Duodenal mucosa (tissue), 2 donors: Measurements from ENCODE around the gene GNG7.

Source experiments
- H3K27ac ChIP-seq: one replicate; pipeline ENCODE4 v1.7.0; 2013; ENCODE audit warnings: low read depth, low read length
- H3K27me3 ChIP-seq, 2 donors: one replicate each; pipeline ENCODE4 v1.7.0; 2013; ENCODE audit warnings: low read length in 2 of 2, control low read depth in 1 of 2; ENCODE audit not compliant: insufficient read depth in 2 of 2, control insufficient read depth in 1 of 2
- H3K36me3 ChIP-seq, 2 donors: one replicate each; pipeline ENCODE4 v1.7.0; 2013; ENCODE audit warnings: low read length in 2 of 2, control low read depth in 1 of 2; ENCODE audit not compliant: insufficient read depth in 2 of 2, control insufficient read depth in 1 of 2
- H3K4me1 ChIP-seq, 2 donors: one replicate each; pipeline ENCODE4 v1.7.0; 2013; ENCODE audit warnings: low read length in 2 of 2, control low read depth in 1 of 2; ENCODE audit not compliant: insufficient read depth in 2 of 2, control insufficient read depth in 1 of 2
- H3K4me3 ChIP-seq, 2 donors: one replicate each; pipeline ENCODE4 v1.7.0; 2013; ENCODE audit warnings: low read length in 2 of 2, low read depth in 1 of 2
- H3K9ac ChIP-seq, 2 donors: one replicate each; pipeline ENCODE4 v1.7.0; 2013; ENCODE audit warnings: low read length in 2 of 2, low read depth in 1 of 2
- H3K9me3 ChIP-seq, 2 donors: one replicate each; pipeline ENCODE4 v1.7.0; 2013; ENCODE audit warnings: low read length in 2 of 2, control low read depth in 1 of 2; ENCODE audit not compliant: control insufficient read depth in 1 of 2

The GNG7 gene

GRCh38 chr19:2634960-2635359 lies 67.5 kb downstream of the GNG7 start:
- Histone ChIP-seq H3K27ac (no peak overlapping the region), H3K9ac (no peak overlapping the region), H3K4me1 (peaks cover 5 to 10% of the 10 kb centered on the region in 2 donors)

GRCh38 chr19:2634228-2634951 lies 68.1 kb downstream of the GNG7 start:
- Histone ChIP-seq H3K9ac (peak overlapping the region in 1 of 2 donors; percentile 18), H3K27me3 (no peaks in the 10 kb centered on the region), H3K27ac (no peak overlapping the region), H3K4me3 (no peak overlapping the region), H3K36me3 (no peaks in the 10 kb centered on the region), H3K9me3 (peaks cover 9 to 13% of the 10 kb centered on the region in 2 donors), H3K4me1 (peaks cover 9 to 15% of the 10 kb centered on the region in 2 donors)

More at GRCh38 chr19:2634960-2635359, 67.5 kb downstream of the GNG7 start:
- H3K4me3 ChIP-seq: no peak overlapping the region
- H3K36me3 ChIP-seq: no peaks in the 10 kb centered on the region
- no peaks in the 10 kb centered on the region for H3K27me3 ChIP-seq
- H3K9me3 ChIP-seq: peaks cover 9 to 13% of the 10 kb centered on the region in 2 donors

- no peak overlapping the region for H3K9ac ChIP-seq
- H3K4me1 ChIP-seq: peaks cover 16 to 18% of the 10 kb centered on the region in 2 donors
- no peak overlapping the region for H3K4me3 ChIP-seq
- no peaks in the 10 kb centered on the region for H3K36me3 ChIP-seq
- H3K27me3 ChIP-seq: no peaks in the 10 kb centered on the region
- H3K9me3 ChIP-seq: peaks cover 9 to 13% of the 10 kb centered on the region in 2 donors
- H3K27ac ChIP-seq: no peak overlapping the region
These were observed 68.8 kb downstream of the GNG7 start for GRCh38 chr19:2633693-2634075.

DNA sequence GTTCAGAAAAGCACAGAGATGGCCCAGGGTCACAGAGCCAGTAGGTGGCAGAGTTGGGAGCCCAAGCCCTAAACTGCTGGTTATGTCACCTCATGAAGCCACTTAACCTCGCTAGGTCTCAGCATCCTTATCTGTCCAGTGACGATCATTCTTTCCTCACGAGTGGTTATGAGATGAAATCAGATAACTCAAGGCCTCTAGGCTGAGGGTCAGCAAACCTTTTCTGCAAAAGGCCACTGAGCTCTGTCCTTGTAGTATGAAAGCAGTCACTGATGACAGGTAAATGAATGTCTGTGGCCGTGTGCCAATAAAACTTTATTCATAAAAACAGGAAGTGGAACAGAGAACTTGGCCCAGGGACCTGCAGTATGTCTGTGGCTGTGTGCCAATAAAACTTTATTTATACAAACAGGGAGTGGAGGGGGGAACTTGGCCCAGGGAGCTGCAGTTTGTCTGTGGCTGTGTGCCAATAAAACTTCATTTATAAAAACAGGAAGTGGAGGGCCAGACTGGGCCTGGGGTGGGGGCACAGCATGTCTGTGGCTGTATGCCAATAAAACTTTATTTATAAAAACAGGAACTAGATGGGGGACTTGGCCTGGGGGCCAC lies 71.2 kb downstream of the GNG7 start:
- Histone ChIP-seq H3K27me3 (no peaks in the 10 kb centered on the region), H3K27ac (no peak overlapping the region), H3K4me3 (no peak overlapping the region), H3K9me3 (peaks cover 9 to 16% of the 10 kb centered on the region in 2 donors), H3K36me3 (no peaks in the 10 kb centered on the region), H3K4me1 (peaks cover 28 to 29% of the 10 kb centered on the region in 2 donors), H3K9ac (no peak overlapping the region)

GRCh38 chr19:2630352-2631001 lies 72.0 kb downstream of the GNG7 start:
- Histone ChIP-seq H3K4me3 (no peak overlapping the region), H3K9me3 (peaks cover 9 to 16% of the 10 kb centered on the region in 2 donors), H3K4me1 (peaks cover 28 to 34% of the 10 kb centered on the region in 2 donors), H3K27me3 (no peaks in the 10 kb centered on the region), H3K27ac (no peak overlapping the region), H3K9ac (no peak overlapping the region), H3K36me3 (no peaks in the 10 kb centered on the region)

DNA sequence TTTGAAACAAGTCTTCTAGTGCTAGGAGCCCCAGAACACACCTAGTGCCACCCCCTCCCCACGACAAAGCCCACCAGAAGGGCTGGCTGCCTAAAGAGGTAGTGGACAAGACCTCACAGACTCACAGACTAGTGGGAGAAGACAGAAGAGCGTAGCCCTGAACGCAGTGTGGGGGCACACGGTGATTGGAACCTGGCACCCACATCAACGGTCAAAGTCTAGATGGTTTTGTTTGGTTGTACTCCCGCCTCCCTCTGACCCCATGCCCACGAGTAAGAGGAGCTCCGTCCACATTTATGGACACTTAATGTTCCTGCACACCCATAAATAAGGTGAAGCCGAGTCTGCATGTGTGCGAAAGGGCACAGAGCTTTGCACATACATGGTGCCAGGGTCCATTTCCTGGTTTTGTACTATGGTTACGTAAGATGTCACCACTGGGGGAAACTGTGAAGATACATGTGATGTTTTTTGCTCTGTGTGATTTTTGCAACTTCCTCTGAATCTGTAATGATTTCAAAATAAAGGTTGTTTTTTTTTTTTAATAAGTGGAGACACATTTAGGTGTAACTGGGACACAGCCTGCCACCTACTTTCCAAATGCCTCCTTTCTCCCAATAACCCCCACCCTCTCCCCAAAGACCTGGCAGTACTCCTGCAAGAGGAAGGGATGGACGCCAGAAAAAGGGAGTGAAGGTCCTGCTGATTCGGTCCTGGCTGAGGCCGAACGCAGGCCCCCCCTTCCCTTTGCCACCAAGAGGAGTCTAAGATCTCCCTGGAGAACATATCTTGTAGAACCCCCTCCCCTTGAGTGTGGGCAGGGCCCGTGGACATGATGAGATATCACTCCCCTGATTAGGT lies 72.8 kb downstream of the GNG7 start:
- no peak overlapping the region for H3K27ac ChIP-seq
- H3K9me3 ChIP-seq: peaks cover 9 to 16% of the 10 kb centered on the region in 2 donors
- H3K4me1 ChIP-seq: peaks cover 33 to 40% of the 10 kb centered on the region in 2 donors
- no peak overlapping the region for H3K9ac ChIP-seq
- no peaks in the 10 kb centered on the region for H3K36me3 ChIP-seq
- no peak overlapping the region for H3K4me3 ChIP-seq
- no peaks in the 10 kb centered on the region for H3K27me3 ChIP-seq

DNA sequence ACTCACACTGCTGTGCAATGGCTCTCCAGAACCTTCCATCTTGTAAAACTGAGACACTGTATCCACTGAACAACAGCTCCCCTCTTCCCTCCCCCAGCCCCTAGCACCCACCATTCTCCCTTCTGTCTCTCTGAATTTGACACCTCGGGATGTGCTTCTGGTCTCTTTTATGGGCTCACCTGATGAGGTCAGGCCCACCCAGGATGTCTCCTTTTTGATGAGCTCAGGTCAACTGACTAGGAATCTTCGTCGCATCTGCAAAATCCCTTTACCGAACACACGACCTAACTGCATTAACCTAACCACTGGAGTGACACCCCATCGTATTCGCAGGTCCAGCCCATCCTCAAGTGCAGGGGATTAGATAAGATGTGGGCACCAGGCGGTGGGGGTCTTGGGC lies 73.9 kb downstream of the GNG7 start:
- Histone ChIP-seq H3K36me3 (no peaks in the 10 kb centered on the region), H3K27ac (no peak overlapping the region), H3K9me3 (peaks cover 9 to 16% of the 10 kb centered on the region in 2 donors), H3K9ac (no peak overlapping the region), H3K4me1 (peaks cover 37 to 41% of the 10 kb centered on the region in 2 donors), H3K27me3 (no peaks in the 10 kb centered on the region), H3K4me3 (no peak overlapping the region)

- Histone ChIP-seq H3K9ac (no peak overlapping the region), H3K27ac (peak overlapping the region; percentile 73), H3K4me3 (no peak overlapping the region), H3K27me3 (no peaks in the 10 kb centered on the region), H3K36me3 (no peaks in the 10 kb centered on the region), H3K9me3 (peaks cover 9 to 16% of the 10 kb centered on the region in 2 donors), H3K4me1 (peaks cover 37 to 41% of the 10 kb centered on the region in 2 donors)
These were observed 74.6 kb downstream of the GNG7 start for GRCh38 chr19:2627855-2628254.

- H3K4me1 ChIP-seq: peaks cover 37 to 41% of the 10 kb centered on the region in 2 donors
- H3K27me3 ChIP-seq: no peaks in the 10 kb centered on the region
- peak overlapping the region; percentile 21 to 39 for H3K9ac ChIP-seq
- no peaks in the 10 kb centered on the region for H3K36me3 ChIP-seq
- no peak overlapping the region for H3K4me3 ChIP-seq
- H3K9me3 ChIP-seq: peaks cover 9 to 16% of the 10 kb centered on the region in 2 donors
- peak overlapping the region; percentile 78 for H3K27ac ChIP-seq
These were observed 75.1 kb downstream of the GNG7 start for GRCh38 chr19:2627319-2627829.
